ENCODE results near the gene MYLK2. TPM values are rescaled to one million over a fixed set of nuclear protein-coding genes. Genes with fewer than 3 reads are reported as not detected.
A peak's percentile ranks its signal among the peaks of the same experiment; 100 is the strongest.
"Not testable (repeated sequence)": the region's sequence is repeated elsewhere in the genome, so short reads cannot be mapped to it uniquely, and the experiment has no call there.

MYLK2 gene
- total RNA-seq, 4 donors from 2014 or later = 0.27 to 0.54 (median 0.31) TPM; not detected in 1

DNA sequence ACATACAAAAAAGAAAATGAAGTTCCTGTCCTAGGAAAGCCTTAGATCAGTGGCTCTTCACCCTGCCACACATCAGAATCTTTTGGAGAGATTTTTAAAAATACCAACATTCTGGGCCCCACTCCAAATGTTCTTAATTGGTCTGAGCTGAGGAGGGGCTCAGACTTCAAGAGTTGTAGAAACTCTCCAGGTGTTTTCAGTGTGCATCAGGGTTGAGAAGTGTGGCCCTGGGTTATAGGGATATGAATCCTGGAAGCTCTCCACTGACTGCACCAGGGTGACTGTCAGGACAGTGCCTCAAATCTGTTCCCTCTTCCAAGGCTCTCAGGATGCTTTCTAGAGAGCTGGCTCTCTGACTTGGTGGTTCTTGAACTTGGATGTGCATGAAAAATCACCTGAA, 5.5 kb upstream of the MYLK2 start:
- Histone ChIP-seq H3K27me3 (no peaks in the 10 kb centered on the region), H3K27ac (no peak overlapping the region), H3K4me1 (peaks cover 0 to 24% (median 3%) of the 10 kb centered on the region in 3 donors), H3K9me3 (no peaks in the 10 kb centered on the region), H3K4me3 (no peak overlapping the region), H3K36me3 (no peaks in the 10 kb centered on the region)
- TF ChIP-seq, protein P1, sequence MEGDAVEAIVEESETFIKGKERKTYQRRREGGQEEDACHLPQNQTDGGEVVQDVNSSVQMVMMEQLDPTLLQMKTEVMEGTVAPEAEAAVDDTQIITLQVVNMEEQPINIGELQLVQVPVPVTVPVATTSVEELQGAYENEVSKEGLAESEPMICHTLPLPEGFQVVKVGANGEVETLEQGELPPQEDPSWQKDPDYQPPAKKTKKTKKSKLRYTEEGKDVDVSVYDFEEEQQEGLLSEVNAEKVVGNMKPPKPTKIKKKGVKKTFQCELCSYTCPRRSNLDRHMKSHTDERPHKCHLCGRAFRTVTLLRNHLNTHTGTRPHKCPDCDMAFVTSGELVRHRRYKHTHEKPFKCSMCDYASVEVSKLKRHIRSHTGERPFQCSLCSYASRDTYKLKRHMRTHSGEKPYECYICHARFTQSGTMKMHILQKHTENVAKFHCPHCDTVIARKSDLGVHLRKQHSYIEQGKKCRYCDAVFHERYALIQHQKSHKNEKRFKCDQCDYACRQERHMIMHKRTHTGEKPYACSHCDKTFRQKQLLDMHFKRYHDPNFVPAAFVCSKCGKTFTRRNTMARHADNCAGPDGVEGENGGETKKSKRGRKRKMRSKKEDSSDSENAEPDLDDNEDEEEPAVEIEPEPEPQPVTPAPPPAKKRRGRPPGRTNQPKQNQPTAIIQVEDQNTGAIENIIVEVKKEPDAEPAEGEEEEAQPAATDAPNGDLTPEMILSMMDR (IDR thresholded peaks at IDR 0.05) = no peak
- ATAC-seq = no peak

DNA sequence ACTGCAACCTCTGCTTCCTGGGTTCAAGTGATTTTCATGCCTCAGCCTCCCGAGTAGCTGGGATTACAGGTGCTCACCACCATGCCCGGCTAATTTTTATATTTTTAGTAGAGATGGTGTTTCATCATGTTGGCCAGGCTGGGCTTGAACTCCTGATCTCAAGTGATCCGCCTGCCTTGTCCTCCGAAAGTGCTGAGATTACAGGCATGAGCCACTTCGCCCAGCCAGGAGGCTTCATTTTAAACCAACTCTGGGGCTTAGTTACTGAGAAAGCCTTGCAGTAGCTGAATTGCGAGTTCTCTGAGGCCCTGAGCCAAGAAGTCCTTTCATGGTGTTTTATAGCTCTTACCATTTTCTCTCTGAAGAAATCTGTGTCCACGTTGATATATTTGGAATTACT, 5.0 kb upstream of the MYLK2 start:
- H3K4me3 ChIP-seq, H3K27me3 ChIP-seq, ATAC-seq, H3K36me3 ChIP-seq, H3K27ac ChIP-seq, H3K9me3 ChIP-seq: not testable (repeated sequence)
- peaks cover 0 to 24% (median 3%) of the 10 kb centered on the region in 3 donors for H3K4me1 ChIP-seq
- 68 to 83% methylated on average over 3 to 6 of the region's 7 CpGs for WGBS, 2 donors (ENCODE audit: low coverage in 1 of 2)

DNA sequence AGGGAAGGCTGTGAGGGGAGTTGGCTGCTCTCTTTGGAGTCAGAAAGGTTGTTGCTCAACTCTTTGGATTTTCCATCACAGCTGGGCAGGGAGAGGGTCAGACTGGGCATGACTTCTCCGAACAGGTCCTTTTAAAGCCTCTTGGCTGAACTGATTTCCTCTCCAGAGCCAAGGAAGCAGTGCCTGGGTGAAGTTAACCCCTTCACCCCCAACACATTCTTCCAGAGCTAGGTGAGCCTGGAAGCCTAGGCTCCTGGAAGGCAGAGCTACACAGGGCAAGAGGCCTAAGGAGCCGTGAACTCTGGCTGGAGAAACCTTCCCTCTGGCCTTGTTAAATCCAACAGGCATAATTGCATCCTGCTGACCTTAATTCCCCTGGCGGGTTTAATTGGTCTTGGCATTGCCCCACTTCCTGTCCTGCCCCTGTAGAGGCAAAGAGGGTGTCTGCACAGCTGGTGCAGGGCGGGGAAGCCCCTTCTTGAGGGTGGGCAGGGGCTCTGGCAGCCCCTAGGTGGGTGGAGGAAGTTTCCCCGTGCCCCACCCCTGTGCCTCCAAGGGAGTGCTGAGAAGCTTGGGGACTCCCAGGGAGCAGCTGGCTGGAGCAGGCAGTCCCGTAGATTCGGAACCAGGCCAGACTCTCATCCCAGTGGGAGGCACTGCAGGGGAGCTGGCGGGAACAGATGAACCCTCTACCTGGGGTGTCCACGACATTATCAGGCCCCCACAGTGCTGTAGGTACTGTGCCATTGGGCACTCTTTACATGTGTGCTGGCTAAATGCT, 3.6 kb upstream of the MYLK2 start:
- no peaks in the 10 kb centered on the region for H3K36me3 ChIP-seq
- no peak overlapping the region for H3K27ac ChIP-seq
- H3K4me1 ChIP-seq = peaks cover 0 to 24% (median 3%) of the 10 kb centered on the region in 3 donors
- H3K9me3 ChIP-seq = no peaks in the 10 kb centered on the region
- no peaks in the 10 kb centered on the region for H3K27me3 ChIP-seq
- H3K4me3 ChIP-seq = no peak overlapping the region
- no peak for ATAC-seq
- no CpG with 5 or more reads among the region's 9 CpGs for WGBS, 2 donors (ENCODE audit: low coverage in 1 of 2)
- TF ChIP-seq, protein P1 (IDR thresholded peaks at IDR 0.05) = no peak
- TF ChIP-seq POLR2AphosphoS5 (IDR thresholded peaks at IDR 0.05) = peak; percentile 26

DNA sequence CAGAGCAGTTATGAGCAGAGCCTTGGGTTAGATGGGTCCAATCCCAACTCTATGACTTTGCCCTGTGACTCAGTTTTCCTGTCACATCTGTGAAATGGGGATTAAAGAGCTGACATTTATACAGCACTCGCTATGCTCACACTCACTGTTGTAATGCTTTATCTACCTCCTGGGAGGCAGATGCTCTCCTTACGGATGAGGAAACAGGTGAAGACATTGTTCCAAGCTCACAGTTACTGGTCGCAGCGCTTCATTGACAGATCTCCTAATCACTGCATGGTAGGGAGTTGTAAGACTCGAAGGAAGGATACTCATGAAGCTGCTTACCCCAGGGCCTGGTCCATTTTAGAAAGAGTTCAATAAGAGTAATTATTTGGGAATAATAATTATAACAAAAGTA, 2.9 kb upstream of the MYLK2 start:
- TF ChIP-seq POLR2AphosphoS5 (IDR thresholded peaks at IDR 0.05) = no peak
- no peak for TF ChIP-seq EP300 (IDR thresholded peaks at IDR 0.05)
- TF ChIP-seq, protein P1 (IDR thresholded peaks at IDR 0.05) = no peak
- no peak for TF ChIP-seq POLR2A (IDR thresholded peaks at IDR 0.05)
- WGBS, 2 donors (ENCODE audit: low coverage in 1 of 2) = 88 to 94% methylated on average over 1 to 4 of the region's 5 CpGs
- Histone ChIP-seq H3K9me3 (no peaks in the 10 kb centered on the region), H3K27me3 (no peaks in the 10 kb centered on the region), H3K36me3 (no peaks in the 10 kb centered on the region), H3K4me1 (peaks cover 0 to 24% (median 3%) of the 10 kb centered on the region in 3 donors), H3K4me3 (no peak overlapping the region), H3K27ac (no peak overlapping the region)
- ATAC-seq = no peak

DNA sequence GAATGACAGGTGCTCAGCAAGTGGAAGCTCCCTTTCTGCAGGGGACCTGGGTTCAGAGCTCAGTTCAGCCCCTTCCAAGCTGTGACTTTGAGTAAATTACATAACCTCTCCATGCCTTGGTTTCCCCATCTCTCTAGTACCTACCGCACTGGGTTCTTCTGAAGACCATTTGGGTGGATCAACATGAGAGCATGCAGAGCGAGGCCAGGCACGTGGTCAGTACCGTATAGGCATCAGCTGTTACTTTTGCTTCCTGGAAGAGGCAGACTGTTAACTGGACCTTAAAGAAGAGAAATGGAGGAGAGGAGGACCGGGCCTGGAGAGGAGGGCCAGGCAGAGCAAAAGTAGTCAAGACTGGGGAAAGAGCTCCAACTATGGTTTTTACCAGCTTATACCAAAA, 1.7 kb upstream of the MYLK2 start:
- Histone ChIP-seq H3K4me3 (no peak overlapping the region), H3K4me1 (peaks cover 0 to 20% (median 4%) of the 10 kb centered on the region in 3 donors), H3K36me3 (no peaks in the 10 kb centered on the region), H3K9me3 (no peaks in the 10 kb centered on the region), H3K27me3 (no peaks in the 10 kb centered on the region), H3K27ac (no peak overlapping the region)
- no peak for TF ChIP-seq POLR2AphosphoS5 (IDR thresholded peaks at IDR 0.05)
- TF ChIP-seq EP300 (IDR thresholded peaks at IDR 0.05) = no peak
- no peak for TF ChIP-seq POLR2A (IDR thresholded peaks at IDR 0.05)
- TF ChIP-seq, protein P1 (IDR thresholded peaks at IDR 0.05) = no peak
- no peak for ATAC-seq
- WGBS, 2 donors (ENCODE audit: low coverage in 1 of 2) = 100% methylated on average over 1 of the region's 5 CpGs

All from gastroesophageal sphincter (tissue), 4 donors.